ENCODE measurements around the gene ISCA2.
A peak's percentile ranks its signal among the peaks of the same experiment; 100 is the strongest.

- peak; percentile 83 to 97 for TF ChIP-seq CTCF (conservative IDR thresholded peaks at IDR 0.05; ENCODE audit: low read depth in 2 of 2)
- TF ChIP-seq POLR2AphosphoS5 (IDR thresholded peaks at IDR 0.05; ENCODE audit: low read depth): no peak
- no peak for TF ChIP-seq EZH2phosphoT487 (IDR thresholded peaks at IDR 0.05; ENCODE audit: unreplicated experiment)
Measured at GRCh38 chr14:74508292-74508731, 14.7 kb downstream of the ISCA2 start.
